Measurements from ENCODE around the gene POLR2M. TPM values are rescaled to one million over a fixed set of nuclear protein-coding genes. Genes with fewer than 3 reads are reported as not detected.

POLR2M gene
- total RNA-seq, 5 donors from 2014 or later (not counting 1 experiment from before 2014, with no cell fraction given) = 85.7 to 98.0 (median 91.4) TPM

- DNase-seq (no peak), ATAC-seq (replicated peaks in 1 of 4) (no peak)
- WGBS (ENCODE audit: insufficient coverage) = 100% methylated on average over 2 of the region's 2 CpGs
- CTCF ChIA-PET = interaction anchor here in 1 of 2 donors (0.5 kb wide), 1 partner anchor 14 kb away, joined by 4 read pairs; no protein-coding TSS in a partner anchor
- Histone ChIP-seq H3K27ac (ENCODE audit: low read length) (no peak overlapping the region), H3K4me3 (ENCODE audit: control insufficient read depth in 1 of 2, extremely low read depth in 1 of 2, low read length in 1 of 2) (no peak overlapping the region), H3K4me1 (ENCODE audit: control insufficient read depth in 1 of 2, extremely low read depth in 1 of 2, insufficient read depth in 2 of 2, low read length in 2 of 2) (peaks cover 3 to 4% of the 10 kb centered on the region in 2 experiments), H3K27me3 (replicated peaks in 1 of 2; ENCODE audit: control insufficient read depth in 2 of 2, extremely low read depth in 1 of 2, insufficient read depth in 2 of 2, low read length in 1 of 2) (no peaks in the 10 kb centered on the region), H3K36me3 (ENCODE audit: control insufficient read depth in 2 of 2, extremely low read depth in 1 of 2, insufficient read depth in 1 of 2, low read length in 1 of 2) (no peaks in the 10 kb centered on the region), H3K9me3 (no peaks in the 10 kb centered on the region)
- Mint-ChIP-seq H3K27me3 (no peaks in the 10 kb centered on the region), H3K4me1 (peaks cover 12 to 20% (median 12%) of the 10 kb centered on the region in 3 donors), H3K36me3 (peaks cover 7% of the 10 kb centered on the region), H3K9me3 (peaks cover 0 to 3% (median 0%) of the 10 kb centered on the region in 3 donors), H3K27ac (no peak overlapping the region), H3K4me3 (no peak overlapping the region)
- POLR2A ChIA-PET = no interaction called here
Measured at GRCh38 chr15:57736591-57736990, 30.1 kb downstream of the POLR2M start.

DNA sequence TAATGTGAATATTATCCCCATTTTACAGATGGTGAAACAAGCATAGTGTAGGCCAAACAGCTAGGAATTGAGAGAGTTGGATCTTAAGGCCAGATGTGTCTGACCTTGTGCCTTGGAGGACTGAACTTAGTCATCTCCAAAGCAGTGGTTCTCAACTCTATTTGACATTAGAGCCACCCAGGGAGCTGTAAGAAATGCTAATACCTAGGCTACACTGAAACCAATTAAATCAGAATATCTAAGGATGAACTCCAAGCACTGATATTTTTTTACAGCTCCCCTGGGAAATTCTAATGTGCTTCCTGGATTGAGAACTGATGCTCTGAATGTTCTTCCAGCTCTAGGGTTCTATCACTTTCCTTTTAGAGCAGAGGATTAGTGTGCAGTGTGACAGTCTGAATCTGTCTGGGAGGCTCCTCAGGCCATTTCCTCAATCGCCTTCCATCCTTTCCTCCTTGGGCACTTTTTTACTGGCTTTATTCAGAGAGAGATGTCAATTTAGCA lies 32.3 kb downstream of the POLR2M start:
- POLR2A ChIA-PET = no interaction called here
- H3K9me3 Mint-ChIP-seq = peaks cover 0 to 3% (median 0%) of the 10 kb centered on the region in 3 donors
- no CpG with 5 or more reads among the region's 1 CpG for WGBS (ENCODE audit: insufficient coverage)
- peaks cover 6 to 13% (median 7%) of the 10 kb centered on the region in 3 donors for H3K4me1 Mint-ChIP-seq
- no peaks in the 10 kb centered on the region for H3K36me3 ChIP-seq (ENCODE audit: control insufficient read depth in 2 of 2, extremely low read depth in 1 of 2, insufficient read depth in 1 of 2, low read length in 1 of 2)
- ATAC-seq (replicated peaks in 1 of 4) (no peak), DNase-seq (no peak)
- no peaks in the 10 kb centered on the region for H3K9me3 ChIP-seq
- no peak overlapping the region for H3K4me3 Mint-ChIP-seq
- H3K27ac Mint-ChIP-seq = no peak overlapping the region
- H3K4me1 ChIP-seq (ENCODE audit: control insufficient read depth in 1 of 2, extremely low read depth in 1 of 2, insufficient read depth in 2 of 2, low read length in 2 of 2) = peaks cover 3 to 4% of the 10 kb centered on the region in 2 experiments
- no peaks in the 10 kb centered on the region for H3K27me3 Mint-ChIP-seq
- CTCF ChIA-PET = interaction anchor here in 1 of 2 donors (0.5 to 0.6 kb wide), 3 partner anchors 12 to 118 kb away, joined by 4 read pairs; no protein-coding TSS in a partner anchor
- H3K27me3 ChIP-seq (replicated peaks in 1 of 2; ENCODE audit: control insufficient read depth in 2 of 2, extremely low read depth in 1 of 2, insufficient read depth in 2 of 2, low read length in 1 of 2) = no peaks in the 10 kb centered on the region
- no peak overlapping the region for H3K27ac ChIP-seq (ENCODE audit: low read length)
- no peak overlapping the region for H3K4me3 ChIP-seq (ENCODE audit: control insufficient read depth in 1 of 2, extremely low read depth in 1 of 2, low read length in 1 of 2)
- peaks cover 7% of the 10 kb centered on the region for H3K36me3 Mint-ChIP-seq

- no peak for ATAC-seq (replicated peaks in 1 of 4)
- Histone ChIP-seq H3K27me3 (replicated peaks in 1 of 2; ENCODE audit: control insufficient read depth in 2 of 2, extremely low read depth in 1 of 2, insufficient read depth in 2 of 2, low read length in 1 of 2) (no peaks in the 10 kb centered on the region), H3K9me3 (no peaks in the 10 kb centered on the region), H3K27ac (ENCODE audit: low read length) (no peak overlapping the region), H3K36me3 (ENCODE audit: control insufficient read depth in 2 of 2, extremely low read depth in 1 of 2, insufficient read depth in 1 of 2, low read length in 1 of 2) (no peaks in the 10 kb centered on the region), H3K4me1 (ENCODE audit: control insufficient read depth in 1 of 2, extremely low read depth in 1 of 2, insufficient read depth in 2 of 2, low read length in 2 of 2) (peaks cover 0 to 4% of the 10 kb centered on the region in 2 experiments), H3K4me3 (ENCODE audit: control insufficient read depth in 1 of 2, extremely low read depth in 1 of 2, low read length in 1 of 2) (no peak overlapping the region)
- Mint-ChIP-seq H3K27ac (no peak overlapping the region), H3K9me3 (peaks cover 0 to 3% (median 0%) of the 10 kb centered on the region in 3 donors), H3K4me1 (peaks cover 6 to 7% (median 7%) of the 10 kb centered on the region in 3 donors), H3K27me3 (no peaks in the 10 kb centered on the region), H3K4me3 (no peak overlapping the region), H3K36me3 (peaks cover 7% of the 10 kb centered on the region)
- POLR2A ChIA-PET = no interaction called here
- CTCF ChIA-PET = no interaction called here
- no peak for DNase-seq
- WGBS (ENCODE audit: insufficient coverage) = 81% methylated on average over 2 of the region's 4 CpGs
Measured at GRCh38 chr15:57740048-57740447, 33.5 kb downstream of the POLR2M start.

- DNase-seq (no peak), ATAC-seq (replicated peaks in 1 of 4) (no peak)
- POLR2A ChIA-PET = no interaction called here
- Histone ChIP-seq H3K36me3 (ENCODE audit: control insufficient read depth in 2 of 2, extremely low read depth in 1 of 2, insufficient read depth in 1 of 2, low read length in 1 of 2) (no peaks in the 10 kb centered on the region), H3K27ac (ENCODE audit: low read length) (no peak overlapping the region), H3K4me1 (ENCODE audit: control insufficient read depth in 1 of 2, extremely low read depth in 1 of 2, insufficient read depth in 2 of 2, low read length in 2 of 2) (peaks cover 0 to 4% of the 10 kb centered on the region in 2 experiments), H3K27me3 (replicated peaks in 1 of 2; ENCODE audit: control insufficient read depth in 2 of 2, extremely low read depth in 1 of 2, insufficient read depth in 2 of 2, low read length in 1 of 2) (no peaks in the 10 kb centered on the region), H3K9me3 (no peaks in the 10 kb centered on the region), H3K4me3 (ENCODE audit: control insufficient read depth in 1 of 2, extremely low read depth in 1 of 2, low read length in 1 of 2) (no peak overlapping the region)
- Mint-ChIP-seq H3K4me3 (no peak overlapping the region), H3K27me3 (no peaks in the 10 kb centered on the region), H3K36me3 (peaks cover 7% of the 10 kb centered on the region), H3K27ac (no peak overlapping the region), H3K9me3 (peaks cover 0 to 3% (median 0%) of the 10 kb centered on the region in 3 donors), H3K4me1 (peaks cover 6 to 7% (median 7%) of the 10 kb centered on the region in 3 donors)
- CTCF ChIA-PET = no interaction called here
- 90% methylated on average over 2 of the region's 3 CpGs for WGBS (ENCODE audit: insufficient coverage)
Measured at GRCh38 chr15:57741089-57741488, 34.6 kb downstream of the POLR2M start.

DNA sequence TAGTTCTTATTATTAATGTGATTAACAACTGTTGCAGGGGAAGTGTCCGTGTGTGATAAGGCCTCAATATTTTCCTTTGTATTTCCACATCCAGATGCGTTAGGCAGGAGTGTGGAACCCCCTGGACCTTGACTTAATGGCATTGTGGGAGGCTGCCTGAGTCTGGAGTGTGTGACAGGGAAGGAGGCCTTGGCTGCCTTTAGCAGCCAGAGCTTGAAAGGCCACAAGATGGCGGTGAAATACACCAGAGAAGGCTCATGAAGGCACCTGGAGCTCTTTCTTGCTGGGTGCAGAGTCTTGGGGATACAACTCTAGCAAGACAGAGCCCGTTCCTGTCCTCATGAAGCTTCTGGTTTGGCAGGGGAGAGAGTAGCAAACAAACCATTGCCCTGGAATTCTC lies 36.9 kb downstream of the POLR2M start:
- ATAC-seq (replicated peaks in 1 of 4) = no peak
- ChIA-PET POLR2A (no interaction called here), CTCF (no interaction called here)
- DNase-seq = no peak
- H3K9me3 ChIP-seq = no peaks in the 10 kb centered on the region
- no peak overlapping the region for H3K27ac ChIP-seq (ENCODE audit: low read length)
- H3K27me3 ChIP-seq (replicated peaks in 1 of 2; ENCODE audit: control insufficient read depth in 2 of 2, extremely low read depth in 1 of 2, insufficient read depth in 2 of 2, low read length in 1 of 2) = no peaks in the 10 kb centered on the region
- Mint-ChIP-seq H3K4me3 (no peak overlapping the region), H3K36me3 (no peaks in the 10 kb centered on the region), H3K4me1 (peaks cover 0 to 6% (median 6%) of the 10 kb centered on the region in 3 donors), H3K27ac (no peak overlapping the region), H3K27me3 (no peaks in the 10 kb centered on the region), H3K9me3 (no peaks in the 10 kb centered on the region)
- no peak overlapping the region for H3K4me3 ChIP-seq (ENCODE audit: control insufficient read depth in 1 of 2, extremely low read depth in 1 of 2, low read length in 1 of 2)
- H3K4me1 ChIP-seq (ENCODE audit: control insufficient read depth in 1 of 2, extremely low read depth in 1 of 2, insufficient read depth in 2 of 2, low read length in 2 of 2) = no peaks in the 10 kb centered on the region
- no peaks in the 10 kb centered on the region for H3K36me3 ChIP-seq (ENCODE audit: control insufficient read depth in 2 of 2, extremely low read depth in 1 of 2, insufficient read depth in 1 of 2, low read length in 1 of 2)
- 88% methylated on average over 2 of the region's 4 CpGs for whole genome bisulfite sequencing (ENCODE audit: insufficient coverage)

DNA sequence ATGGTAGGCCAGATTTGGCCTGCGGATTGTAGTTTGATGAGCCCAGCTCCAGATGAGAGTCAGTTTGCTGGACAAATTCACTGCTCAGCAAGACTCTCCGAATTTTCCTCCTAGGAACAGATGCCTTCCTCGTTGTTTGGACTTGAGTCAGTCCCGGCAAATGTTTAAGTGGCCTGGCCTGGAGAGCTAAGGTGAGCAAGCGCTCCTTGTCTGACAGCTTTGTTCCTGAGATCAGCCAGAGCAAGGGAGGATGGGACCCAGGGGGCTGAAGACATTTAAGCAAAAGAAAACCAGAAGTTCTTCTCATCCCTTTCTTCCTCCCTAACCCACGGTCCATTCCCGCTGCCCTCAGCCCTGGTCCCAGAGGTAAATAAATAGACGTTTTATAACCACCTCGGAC lies 40.3 kb downstream of the POLR2M start:
- ATAC-seq (replicated peaks in 1 of 4) = no peak
- Histone ChIP-seq H3K4me1 (ENCODE audit: control insufficient read depth in 1 of 2, extremely low read depth in 1 of 2, insufficient read depth in 2 of 2, low read length in 2 of 2) (no peaks in the 10 kb centered on the region), H3K27ac (ENCODE audit: low read length) (no peak overlapping the region), H3K27me3 (replicated peaks in 1 of 2; ENCODE audit: control insufficient read depth in 2 of 2, extremely low read depth in 1 of 2, insufficient read depth in 2 of 2, low read length in 1 of 2) (no peaks in the 10 kb centered on the region), H3K36me3 (ENCODE audit: control insufficient read depth in 2 of 2, extremely low read depth in 1 of 2, insufficient read depth in 1 of 2, low read length in 1 of 2) (no peaks in the 10 kb centered on the region), H3K9me3 (no peaks in the 10 kb centered on the region), H3K4me3 (ENCODE audit: control insufficient read depth in 1 of 2, extremely low read depth in 1 of 2, low read length in 1 of 2) (peak overlapping the region in 1 of 2 donors; percentile 51)
- Mint-ChIP-seq H3K27me3 (no peaks in the 10 kb centered on the region), H3K27ac (no peak overlapping the region), H3K4me1 (peaks cover 0 to 6% (median 6%) of the 10 kb centered on the region in 3 donors), H3K36me3 (no peaks in the 10 kb centered on the region), H3K4me3 (peak overlapping the region in 2 of 3 donors; percentile 21 to 50), H3K9me3 (no peaks in the 10 kb centered on the region)
- ChIA-PET CTCF (interaction anchor here in 1 of 2 donors (0.5 to 1.5 kb wide), 2 partner anchors 14 to 104 kb away, joined by 3 to 4 read pairs; no protein-coding TSS in a partner anchor), POLR2A (no interaction called here)
- WGBS (ENCODE audit: insufficient coverage) = 96% methylated on average over 5 of the region's 9 CpGs
- no peak for DNase-seq
